GM21360 (cell line): ENCODE measurements around the gene MAD1L1.

Source experiments
- ATAC-seq: cut with Tn5 transposase; IDR thresholded peaks from one replicate; pipeline ENCODE4 v1.9.1; 2021; ENCODE audit warnings: mild to moderate bottlenecking, moderate library complexity; ENCODE audit not compliant: unreplicated experiment

The MAD1L1 gene

GRCh38 chr7:1813394-1814088 lies 419.2 kb downstream of the MAD1L1 start:
- ATAC-seq: no peak

- no peak for ATAC-seq
These were observed 420.0 kb downstream of the MAD1L1 start for GRCh38 chr7:1812509-1813393.

GRCh38 chr7:1811850-1812508 lies 420.8 kb downstream of the MAD1L1 start:
- no peak for ATAC-seq

- ATAC-seq: no peak
These were observed 421.5 kb downstream of the MAD1L1 start for GRCh38 chr7:1810961-1811849.

GRCh38 chr7:1810521-1810920 lies 422.2 kb downstream of the MAD1L1 start:
- ATAC-seq: no peak

GRCh38 chr7:1809601-1810258 lies 423.0 kb downstream of the MAD1L1 start:
- no peak for ATAC-seq

- no peak for ATAC-seq
These were observed 423.7 kb downstream of the MAD1L1 start for GRCh38 chr7:1809070-1809469.

GRCh38 chr7:1807821-1808600 lies 424.7 kb downstream of the MAD1L1 start:
- ATAC-seq: no peak

- no peak for ATAC-seq
These were observed 426.4 kb downstream of the MAD1L1 start for GRCh38 chr7:1806354-1806753.

GRCh38 chr7:1804310-1804709 lies 428.4 kb downstream of the MAD1L1 start:
- no peak for ATAC-seq

- no peak for ATAC-seq
These were observed 429.8 kb downstream of the MAD1L1 start for GRCh38 chr7:1802899-1803298.

- no peak for ATAC-seq
These were observed 431.8 kb downstream of the MAD1L1 start for GRCh38 chr7:1800902-1801301.

GRCh38 chr7:1798191-1798590 lies 434.6 kb downstream of the MAD1L1 start:
- no peak for ATAC-seq

- no peak for ATAC-seq
These were observed 437.7 kb downstream of the MAD1L1 start for GRCh38 chr7:1794888-1795542.

GRCh38 chr7:1787681-1788235 lies 445.0 kb downstream of the MAD1L1 start:
- ATAC-seq: no peak

- ATAC-seq: no peak
These were observed 445.5 kb downstream of the MAD1L1 start for GRCh38 chr7:1787241-1787640.

- no peak for ATAC-seq
These were observed 446.9 kb downstream of the MAD1L1 start for GRCh38 chr7:1785839-1786238.

GRCh38 chr7:1781369-1781768 lies 451.4 kb downstream of the MAD1L1 start:
- ATAC-seq: no peak

- no peak for ATAC-seq
These were observed 453.3 kb downstream of the MAD1L1 start for GRCh38 chr7:1779445-1779844.
